Effector memory CD4-positive, alpha-beta T cell (primary cell): ENCODE data around the gene DPP10.

Experiments used
- DNase-seq, 3 donors: peaks; one replicate each; pipeline ENCODE4 v3.0.0-alpha.2; 2020
- H3K27ac ChIP-seq: 2 replicates; pipeline ENCODE4 v1.7.0; 2013; ENCODE audit warnings: mild to moderate bottlenecking, low read length, moderate library complexity; ENCODE audit not compliant: insufficient read depth, poor library complexity, severe bottlenecking
- H3K27me3 ChIP-seq: replicated peaks from 2 replicates; pipeline ENCODE4 v1.7.0; 2013; ENCODE audit warnings: mild to moderate bottlenecking, low read length; ENCODE audit not compliant: insufficient read depth, control insufficient read depth, poor library complexity, severe bottlenecking
- H3K36me3 ChIP-seq: 2 replicates; pipeline ENCODE4 v1.7.0; 2013; ENCODE audit warnings: mild to moderate bottlenecking, low read length, moderate library complexity; ENCODE audit not compliant: control insufficient read depth, insufficient read depth
- H3K4me1 ChIP-seq: 2 replicates; pipeline ENCODE4 v1.7.0; 2013; ENCODE audit warnings: low read length, mild to moderate bottlenecking; ENCODE audit not compliant: control insufficient read depth, insufficient read depth, poor library complexity, severe bottlenecking
- H3K4me3 ChIP-seq: 2 replicates; pipeline ENCODE4 v1.7.0; 2013; ENCODE audit warnings: low read length, low read depth, mild to moderate bottlenecking; ENCODE audit not compliant: insufficient read depth, poor library complexity, severe bottlenecking
- H3K9me3 ChIP-seq: 2 replicates; pipeline ENCODE4 v1.7.0; 2013; ENCODE audit warnings: mild to moderate bottlenecking, low read length, moderate library complexity; ENCODE audit not compliant: control insufficient read depth

The DPP10 gene

GRCh38 chr2:115543461-115543860, 1101.0 kb downstream of the DPP10 start:
- Histone ChIP-seq H3K27me3 (no peaks in the 10 kb centered on the region), H3K36me3 (no peaks in the 10 kb centered on the region), H3K4me1 (no peaks in the 10 kb centered on the region), H3K27ac (no peak overlapping the region), H3K4me3 (no peak overlapping the region), H3K9me3 (no peaks in the 10 kb centered on the region)
- DNase-seq: no peak

- no peaks in the 10 kb centered on the region for H3K36me3 ChIP-seq
- no peak for DNase-seq
- no peaks in the 10 kb centered on the region for H3K4me1 ChIP-seq
- H3K4me3 ChIP-seq: no peak overlapping the region
- H3K27ac ChIP-seq: no peak overlapping the region
- H3K9me3 ChIP-seq: no peaks in the 10 kb centered on the region
- no peaks in the 10 kb centered on the region for H3K27me3 ChIP-seq
These were observed 1107.2 kb downstream of the DPP10 start for GRCh38 chr2:115549611-115550130.

DNA sequence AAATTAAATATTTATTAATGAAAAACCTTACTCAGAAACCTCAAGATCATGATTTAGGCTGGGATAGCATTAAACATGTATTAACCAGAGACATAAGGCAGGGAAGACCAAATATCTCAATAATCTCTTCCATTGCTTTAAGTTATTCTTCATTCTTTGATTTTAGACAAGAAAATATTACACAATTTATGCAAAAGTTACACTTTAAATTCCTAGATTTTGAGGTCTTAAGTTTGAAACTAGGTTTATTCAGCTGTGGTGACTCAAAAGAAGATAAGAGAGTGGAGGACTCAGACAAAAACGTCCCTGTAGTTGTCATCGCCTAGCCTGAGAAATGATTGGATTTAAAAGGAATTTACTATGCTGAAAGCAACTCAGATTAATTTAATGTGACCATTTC, 1110.3 kb downstream of the DPP10 start:
- no peaks in the 10 kb centered on the region for H3K4me1 ChIP-seq
- no peak overlapping the region for H3K27ac ChIP-seq
- no peak overlapping the region for H3K4me3 ChIP-seq
- no peak for DNase-seq
- no peaks in the 10 kb centered on the region for H3K27me3 ChIP-seq
- no peaks in the 10 kb centered on the region for H3K36me3 ChIP-seq
- no peaks in the 10 kb centered on the region for H3K9me3 ChIP-seq

GRCh38 chr2:115554153-115554552, 1111.7 kb downstream of the DPP10 start:
- H3K36me3 ChIP-seq: no peaks in the 10 kb centered on the region
- no peaks in the 10 kb centered on the region for H3K9me3 ChIP-seq
- H3K4me1 ChIP-seq: no peaks in the 10 kb centered on the region
- no peak for DNase-seq
- no peak overlapping the region for H3K27ac ChIP-seq
- H3K27me3 ChIP-seq: no peaks in the 10 kb centered on the region
- no peak overlapping the region for H3K4me3 ChIP-seq

- Histone ChIP-seq H3K27ac (no peak overlapping the region), H3K4me3 (no peak overlapping the region), H3K36me3 (no peaks in the 10 kb centered on the region), H3K27me3 (no peaks in the 10 kb centered on the region), H3K4me1 (no peaks in the 10 kb centered on the region), H3K9me3 (no peaks in the 10 kb centered on the region)
- no peak for DNase-seq
These were observed 1116.3 kb downstream of the DPP10 start for GRCh38 chr2:115558725-115559124.

DNA sequence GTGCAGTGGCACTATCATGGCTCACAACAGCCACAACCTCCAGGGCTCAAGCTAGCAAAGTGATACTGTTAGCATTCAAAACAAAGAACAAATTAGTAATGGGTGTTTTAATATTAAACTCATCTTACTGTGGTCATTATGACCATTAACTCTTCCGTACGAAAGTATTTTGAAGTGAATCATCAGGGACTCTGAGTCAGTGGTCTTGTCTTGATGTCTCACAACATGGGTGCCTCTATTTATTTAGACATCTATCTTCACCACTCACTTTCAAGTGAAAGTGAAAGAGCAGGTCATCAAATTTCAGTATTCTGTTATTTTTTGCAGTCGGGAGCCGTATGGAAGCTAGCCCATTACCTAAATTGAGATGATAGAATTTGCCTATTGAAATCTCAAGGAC, 1118.2 kb downstream of the DPP10 start:
- DNase-seq: no peak
- Histone ChIP-seq H3K27ac (no peak overlapping the region), H3K36me3 (no peaks in the 10 kb centered on the region), H3K27me3 (no peaks in the 10 kb centered on the region), H3K4me1 (no peaks in the 10 kb centered on the region), H3K9me3 (no peaks in the 10 kb centered on the region), H3K4me3 (no peak overlapping the region)

GRCh38 chr2:115568643-115569042, 1126.2 kb downstream of the DPP10 start:
- H3K4me1 ChIP-seq: no peaks in the 10 kb centered on the region
- no peaks in the 10 kb centered on the region for H3K27me3 ChIP-seq
- no peaks in the 10 kb centered on the region for H3K9me3 ChIP-seq
- no peak for DNase-seq
- no peak overlapping the region for H3K4me3 ChIP-seq
- H3K27ac ChIP-seq: no peak overlapping the region
- H3K36me3 ChIP-seq: no peaks in the 10 kb centered on the region

DNA sequence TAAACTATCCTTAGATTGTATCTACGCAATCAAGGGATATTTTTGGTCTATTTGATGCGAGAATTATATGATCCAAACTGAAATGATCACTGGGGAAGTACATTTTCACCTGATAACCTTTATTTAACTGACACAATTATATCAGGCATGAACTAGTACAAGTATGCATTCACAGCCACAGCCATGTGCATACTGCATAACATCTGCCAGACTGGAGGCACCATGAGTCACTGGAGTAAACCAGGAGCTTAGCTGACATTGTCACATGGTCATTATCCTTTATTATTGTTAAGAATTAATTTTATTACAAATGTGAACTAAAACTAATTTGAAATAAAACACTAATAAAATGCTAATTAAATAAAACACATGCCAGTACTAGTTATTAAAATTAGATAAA, 1127.1 kb downstream of the DPP10 start:
- Histone ChIP-seq H3K27me3 (no peaks in the 10 kb centered on the region), H3K4me1 (no peaks in the 10 kb centered on the region), H3K4me3 (no peak overlapping the region), H3K36me3 (no peaks in the 10 kb centered on the region), H3K9me3 (no peaks in the 10 kb centered on the region), H3K27ac (no peak overlapping the region)
- no peak for DNase-seq

DNA sequence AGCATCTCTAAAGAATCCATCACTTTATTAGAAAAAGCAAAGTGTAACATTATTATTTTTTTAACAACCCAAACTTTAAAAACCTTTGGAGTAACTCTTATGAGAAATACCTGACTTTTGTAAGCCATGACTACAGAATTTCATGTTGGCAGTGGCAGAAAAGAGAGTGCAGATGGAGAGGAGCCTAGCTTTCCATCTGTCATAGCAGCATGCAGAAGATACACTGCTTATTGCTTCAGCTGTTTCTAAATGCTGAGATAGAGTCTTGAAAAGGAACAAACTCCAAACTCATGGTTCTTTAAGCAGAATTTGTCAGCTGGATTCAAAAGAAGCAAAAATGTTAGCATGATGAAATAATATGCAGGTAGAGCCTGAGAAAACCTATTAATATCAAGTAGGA, 1130.3 kb downstream of the DPP10 start:
- H3K27me3 ChIP-seq: no peaks in the 10 kb centered on the region
- no peaks in the 10 kb centered on the region for H3K36me3 ChIP-seq
- H3K9me3 ChIP-seq: no peaks in the 10 kb centered on the region
- no peak overlapping the region for H3K27ac ChIP-seq
- no peak for DNase-seq
- no peak overlapping the region for H3K4me3 ChIP-seq
- no peaks in the 10 kb centered on the region for H3K4me1 ChIP-seq

DNA sequence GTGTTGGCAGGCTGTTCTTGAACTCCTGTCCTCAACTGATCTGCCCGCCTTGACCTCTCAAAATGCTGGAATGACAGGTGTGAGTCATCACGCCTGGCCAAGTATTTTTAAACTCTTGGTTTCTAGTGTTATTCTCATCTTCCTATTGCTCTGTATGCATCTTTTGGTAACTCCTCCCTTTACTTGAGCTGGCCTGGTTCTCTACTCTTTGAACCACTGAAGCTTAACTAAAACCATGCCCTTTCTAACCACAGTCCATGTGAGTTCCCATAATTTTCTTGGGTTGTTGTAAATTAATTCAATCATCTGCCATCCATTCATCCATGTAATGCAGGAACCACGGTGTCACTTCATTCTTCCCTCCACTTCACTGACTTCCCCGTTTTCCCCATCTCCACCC, 1131.3 kb downstream of the DPP10 start:
- Histone ChIP-seq H3K9me3 (no peaks in the 10 kb centered on the region), H3K27me3 (no peaks in the 10 kb centered on the region), H3K27ac (no peak overlapping the region), H3K4me1 (no peaks in the 10 kb centered on the region), H3K4me3 (no peak overlapping the region), H3K36me3 (no peaks in the 10 kb centered on the region)
- no peak for DNase-seq

DNA sequence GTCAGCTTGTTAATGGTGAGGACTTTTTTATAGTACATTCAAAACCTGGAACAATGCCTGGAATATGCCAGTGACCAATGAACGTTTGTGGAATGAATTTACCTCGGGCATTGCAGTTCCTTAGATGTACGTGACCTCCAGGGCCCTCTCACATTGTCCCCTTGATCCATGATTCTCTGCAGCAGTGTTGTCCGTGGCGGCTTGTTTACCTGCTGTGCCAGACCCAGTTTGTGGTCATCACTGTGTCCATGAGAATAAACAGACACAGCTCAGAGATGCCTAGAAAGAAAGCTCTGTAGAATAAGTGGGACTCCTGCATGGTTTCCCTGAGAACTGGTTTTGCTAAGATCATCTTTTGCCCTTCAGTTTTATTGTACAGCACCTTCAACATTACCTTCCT, 1132.2 kb downstream of the DPP10 start:
- Histone ChIP-seq H3K27ac (no peak overlapping the region), H3K4me3 (no peak overlapping the region), H3K9me3 (no peaks in the 10 kb centered on the region), H3K27me3 (no peaks in the 10 kb centered on the region), H3K4me1 (no peaks in the 10 kb centered on the region), H3K36me3 (no peaks in the 10 kb centered on the region)
- DNase-seq: no peak
